NCI-H2171 treated with DMSO at 0.1 percent for 48 hours (cell line): ENCODE measurements around the gene SERPINB5.
"Not testable (repeated sequence)": the region's sequence is repeated elsewhere in the genome, so short reads cannot be mapped to it uniquely, and the experiment has no call there.

Experiments
- DNase-seq: peaks from one replicate; lab custom pipeline; 2025; lab: John Stamatoyannopoulos, UW

SERPINB5 gene, protein sequence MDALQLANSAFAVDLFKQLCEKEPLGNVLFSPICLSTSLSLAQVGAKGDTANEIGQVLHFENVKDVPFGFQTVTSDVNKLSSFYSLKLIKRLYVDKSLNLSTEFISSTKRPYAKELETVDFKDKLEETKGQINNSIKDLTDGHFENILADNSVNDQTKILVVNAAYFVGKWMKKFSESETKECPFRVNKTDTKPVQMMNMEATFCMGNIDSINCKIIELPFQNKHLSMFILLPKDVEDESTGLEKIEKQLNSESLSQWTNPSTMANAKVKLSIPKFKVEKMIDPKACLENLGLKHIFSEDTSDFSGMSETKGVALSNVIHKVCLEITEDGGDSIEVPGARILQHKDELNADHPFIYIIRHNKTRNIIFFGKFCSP

DNA sequence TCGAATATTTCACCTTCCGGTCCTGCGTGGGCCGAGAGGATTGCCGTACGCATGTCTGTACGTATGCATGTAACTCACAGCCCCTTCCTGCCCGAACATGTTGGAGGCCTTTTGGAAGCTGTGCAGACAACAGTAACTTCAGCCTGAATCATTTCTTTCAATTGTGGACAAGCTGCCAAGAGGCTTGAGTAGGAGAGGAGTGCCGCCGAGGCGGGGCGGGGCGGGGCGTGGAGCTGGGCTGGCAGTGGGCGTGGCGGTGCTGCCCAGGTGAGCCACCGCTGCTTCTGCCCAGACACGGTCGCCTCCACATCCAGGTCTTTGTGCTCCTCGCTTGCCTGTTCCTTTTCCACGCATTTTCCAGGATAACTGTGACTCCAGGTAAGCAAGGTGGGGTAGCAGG, at the start of gene SERPINB5:
TSS of gene SERPINB5 (plus strand) at position 291 of the 400 bp plus-strand sequence. CDS start 7,471 bp downstream, outside the sequence.
- DNase-seq, result peak; percentile 49

DNA sequence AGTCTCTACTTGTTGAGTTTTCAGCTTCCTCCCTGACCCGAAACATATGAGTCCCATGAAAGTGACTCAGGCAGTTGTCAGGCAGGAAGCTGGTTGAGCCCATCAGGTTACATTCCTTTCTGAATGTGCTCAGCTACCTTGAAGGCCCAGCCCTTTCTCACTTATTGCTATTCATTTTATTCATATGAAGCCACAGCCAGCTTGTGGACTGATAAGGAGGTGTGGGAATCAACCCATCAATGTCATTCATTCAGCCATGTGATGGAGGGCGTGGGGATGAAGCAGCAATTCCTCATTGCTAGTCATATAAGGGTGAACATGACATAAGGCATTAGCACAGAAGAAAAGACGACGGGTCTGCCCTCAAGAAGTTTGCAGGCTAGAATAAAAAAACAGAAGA, 49.2 kb upstream of the SERPINB5 start:
- DNase-seq, result no peak

DNA sequence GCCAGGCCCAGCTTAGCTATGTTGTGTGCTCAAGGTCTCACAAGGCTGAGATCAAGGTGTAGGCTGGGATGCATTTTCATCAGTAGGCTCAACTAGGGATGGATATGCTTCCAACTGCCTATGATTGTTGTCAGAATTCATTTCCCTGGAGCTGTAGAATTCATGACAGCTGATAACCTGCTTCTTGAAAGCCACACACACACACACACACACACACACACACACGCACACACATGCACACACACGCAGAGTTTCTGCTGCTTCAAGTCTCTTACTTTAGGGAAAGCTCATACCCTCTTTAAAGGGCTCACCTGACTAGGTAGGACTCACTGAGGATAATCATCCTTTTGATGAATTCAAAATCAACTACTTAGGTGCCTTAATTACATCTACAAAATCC, 46.2 kb upstream of the SERPINB5 start:
- DNase-seq, result no peak

- DNase-seq, result no peak
Observed at GRCh38 chr18:63431180-63431579, 45.6 kb upstream of the SERPINB5 start.

DNA sequence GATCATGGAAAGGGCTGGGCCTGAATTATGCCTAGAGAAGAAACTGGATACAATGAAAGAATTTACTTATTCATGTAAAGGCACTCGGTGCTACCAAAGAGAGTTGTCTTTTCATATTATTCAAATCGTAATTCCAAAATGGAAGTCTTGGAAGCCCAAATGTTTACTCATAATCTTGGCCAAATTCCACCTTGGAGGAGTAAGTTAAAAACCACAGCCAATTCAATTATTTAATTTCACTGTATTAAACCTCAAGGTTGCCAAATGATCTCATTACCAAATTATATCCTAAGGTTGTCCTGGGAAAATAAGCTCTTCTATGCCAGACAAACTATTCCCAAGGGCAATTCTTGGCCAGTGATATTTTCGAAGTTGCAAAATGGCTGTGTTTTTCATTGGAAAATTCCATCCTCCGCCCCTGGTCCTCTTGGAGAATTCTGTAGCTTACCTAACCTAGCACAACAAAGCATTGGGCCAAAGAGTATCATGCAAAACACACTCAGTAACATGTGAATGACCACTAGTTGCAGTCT, 43.4 kb upstream of the SERPINB5 start:
- no peak for DNase-seq

DNA sequence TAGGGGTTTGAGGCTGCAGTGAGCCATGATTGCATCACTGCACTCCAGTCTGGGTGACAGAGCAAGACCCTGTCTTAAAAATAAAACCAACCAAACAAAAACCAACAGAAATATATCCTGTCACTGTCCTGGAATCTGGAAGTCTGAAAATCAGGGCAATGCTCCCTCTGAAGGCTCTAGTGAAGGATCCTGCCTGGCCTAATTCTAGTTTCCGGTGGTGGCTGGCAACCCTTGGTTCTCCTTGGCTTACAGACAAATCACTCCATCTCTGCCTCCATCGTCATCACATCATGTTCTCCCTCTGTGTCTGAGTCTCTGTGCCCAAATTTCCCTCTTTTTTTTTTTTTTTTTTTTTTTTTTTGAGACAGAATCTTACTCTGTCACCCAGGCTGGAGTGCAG, 38.6 kb upstream of the SERPINB5 start:
- DNase-seq, result no peak

- DNase-seq, result peak; percentile 64
Observed at GRCh38 chr18:63439334-63439733, 37.4 kb upstream of the SERPINB5 start.

DNA sequence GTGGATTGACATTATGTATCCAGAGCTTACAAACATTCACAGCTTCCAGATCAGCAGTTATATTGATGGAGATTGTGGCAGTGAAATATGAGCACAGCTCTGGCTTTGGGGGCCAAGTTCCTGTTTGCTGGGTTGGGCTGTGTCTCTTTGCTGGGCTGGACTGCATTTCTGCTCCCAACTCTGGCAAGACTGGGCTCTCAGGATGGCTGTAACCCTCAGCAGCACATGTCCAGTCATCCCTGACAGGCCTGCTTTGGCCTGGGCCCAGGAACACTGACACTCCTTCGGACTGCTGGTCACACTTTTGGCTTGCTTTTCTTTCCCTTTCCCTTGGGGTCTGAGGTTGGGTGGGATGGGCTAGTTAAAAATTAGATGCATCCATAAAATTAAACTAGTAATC, 36.5 kb upstream of the SERPINB5 start:
- no peak for DNase-seq

DNA sequence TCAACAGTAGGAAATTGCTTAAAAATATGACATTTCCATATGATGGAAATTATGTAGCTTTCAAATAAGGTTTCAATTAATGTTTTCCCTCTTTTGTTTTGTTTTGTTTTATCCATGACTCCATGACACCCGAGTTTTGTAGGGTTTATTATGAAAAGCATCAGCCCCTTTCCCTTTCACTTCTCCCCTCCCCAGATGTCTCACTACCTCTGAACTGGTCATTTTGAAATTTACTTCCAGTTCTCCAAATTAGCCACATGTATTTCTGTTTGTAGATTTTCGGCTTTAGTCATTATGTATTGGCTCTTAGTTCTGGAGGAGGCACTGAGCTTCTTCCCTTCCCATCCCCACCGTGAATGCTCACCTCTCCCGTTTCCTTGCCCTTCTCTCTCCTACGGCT, 35.9 kb upstream of the SERPINB5 start:
- DNase-seq, result no peak

DNA sequence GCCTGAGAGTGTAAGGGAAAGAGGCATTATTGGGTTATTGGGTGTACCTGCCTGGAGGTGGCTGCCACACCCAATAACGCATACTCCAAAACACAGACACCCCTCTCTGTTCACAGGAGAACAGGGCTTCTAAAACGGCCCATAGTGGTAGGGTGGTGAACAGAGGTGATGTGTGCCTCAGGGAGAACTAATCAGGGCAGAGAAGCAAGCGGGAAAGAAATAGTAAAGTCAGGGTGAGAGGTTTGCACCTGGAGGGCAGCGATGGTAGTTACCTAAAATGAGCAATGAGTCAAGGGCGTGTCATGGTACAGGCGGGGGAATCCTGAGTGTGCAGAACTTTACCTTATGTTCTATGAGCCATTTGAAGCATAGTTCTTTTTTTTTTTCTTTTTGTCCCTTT, 32.9 kb upstream of the SERPINB5 start:
- DNase-seq, result no peak

GRCh38 chr18:63444580-63444979, 32.2 kb upstream of the SERPINB5 start:
- no peak for DNase-seq

DNA sequence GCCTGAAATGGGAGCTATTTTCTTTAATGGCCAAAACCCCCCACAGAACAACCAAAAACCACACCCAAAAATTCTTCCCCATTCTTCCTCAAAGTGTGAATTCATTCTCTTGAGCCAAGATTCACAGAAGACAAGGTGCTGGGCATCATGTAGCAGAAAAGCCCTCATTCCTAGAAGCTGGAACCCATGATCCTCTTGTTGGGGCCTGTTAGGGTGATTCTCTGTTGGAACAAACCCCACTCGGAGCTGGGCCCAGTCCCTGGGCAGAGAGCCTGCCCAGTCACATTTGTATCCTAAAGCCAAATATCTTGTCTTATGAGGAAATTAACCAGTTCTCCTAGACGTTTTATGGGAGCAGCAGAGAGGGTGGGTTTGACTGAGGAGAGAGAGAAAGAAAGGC, 31.7 kb upstream of the SERPINB5 start:
- DNase-seq, result no peak

GRCh38 chr18:63446266-63446665, 30.5 kb upstream of the SERPINB5 start:
- no peak for DNase-seq

- DNase-seq, result no peak
Observed at GRCh38 chr18:63447066-63447465, 29.7 kb upstream of the SERPINB5 start.

GRCh38 chr18:63449426-63449825, 27.3 kb upstream of the SERPINB5 start:
- no peak for DNase-seq

DNA sequence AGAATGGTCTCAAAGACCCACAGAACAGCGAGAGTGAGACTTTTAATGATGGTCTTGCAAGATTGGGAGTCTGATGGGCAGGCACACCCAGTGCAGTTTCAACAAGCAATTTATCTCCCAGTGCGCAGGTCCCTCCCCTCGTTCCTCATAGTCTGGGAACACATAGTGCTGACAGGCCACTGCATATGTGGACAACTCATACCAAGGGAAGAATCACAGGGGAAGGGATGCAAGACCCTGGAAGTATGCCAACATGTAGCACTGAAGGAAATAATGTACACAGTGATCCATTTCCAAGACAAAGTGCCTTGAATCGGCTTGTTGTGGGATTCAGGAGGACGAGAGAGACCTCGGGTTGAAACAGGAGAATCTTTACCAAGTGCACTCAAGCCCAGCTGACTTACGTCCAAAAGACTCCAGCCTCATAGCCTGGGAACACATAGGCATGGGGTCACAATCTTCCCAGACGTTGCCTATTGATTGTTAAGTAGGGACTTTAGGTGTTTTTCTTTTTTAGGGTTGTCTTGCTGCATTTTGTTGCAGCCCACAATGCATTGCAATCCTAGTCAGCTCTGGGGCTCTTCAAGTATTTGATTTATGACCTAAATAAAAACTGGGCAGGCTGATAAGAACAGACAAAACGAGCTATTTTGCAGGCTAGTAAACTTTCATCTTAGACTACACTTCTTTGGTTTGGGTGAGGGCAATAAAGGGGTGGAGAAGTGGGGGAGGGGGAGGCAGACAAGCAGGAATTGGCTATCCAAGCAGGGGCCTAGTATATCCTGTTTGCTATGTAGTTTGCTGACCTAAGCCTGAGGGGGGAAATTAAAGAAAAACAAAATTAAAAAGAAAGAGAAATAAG, 24.7 kb upstream of the SERPINB5 start:
- DNase-seq, result no peak

GRCh38 chr18:63452751-63453150, 24.0 kb upstream of the SERPINB5 start:
- DNase-seq, result not testable (repeated sequence)

GRCh38 chr18:63454497-63454896, 22.3 kb upstream of the SERPINB5 start:
- no peak for DNase-seq

- DNase-seq, result no peak
Observed at GRCh38 chr18:63457977-63458376, 18.8 kb upstream of the SERPINB5 start.

- no peak for DNase-seq
Observed at GRCh38 chr18:63460414-63460813, 16.3 kb upstream of the SERPINB5 start.

DNA sequence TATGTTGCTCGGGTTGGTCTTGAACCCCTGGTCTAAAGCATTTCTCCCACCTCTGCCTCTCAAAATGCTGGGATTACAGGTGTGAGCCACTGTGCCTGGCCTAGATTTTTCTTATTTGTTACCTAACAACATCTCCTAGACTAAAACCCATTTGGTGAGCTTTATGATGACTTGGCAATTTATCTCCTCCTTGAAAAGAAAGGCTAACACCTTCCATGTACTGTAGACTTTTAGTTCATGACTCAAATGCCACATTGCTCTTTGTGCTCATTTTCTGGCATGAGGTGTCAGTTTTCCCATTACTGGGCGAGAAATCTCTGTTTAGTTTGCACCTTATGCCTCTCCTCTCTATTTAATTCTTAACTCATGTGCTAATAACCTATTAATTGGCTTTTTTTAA, 12.3 kb upstream of the SERPINB5 start:
- no peak for DNase-seq

DNA sequence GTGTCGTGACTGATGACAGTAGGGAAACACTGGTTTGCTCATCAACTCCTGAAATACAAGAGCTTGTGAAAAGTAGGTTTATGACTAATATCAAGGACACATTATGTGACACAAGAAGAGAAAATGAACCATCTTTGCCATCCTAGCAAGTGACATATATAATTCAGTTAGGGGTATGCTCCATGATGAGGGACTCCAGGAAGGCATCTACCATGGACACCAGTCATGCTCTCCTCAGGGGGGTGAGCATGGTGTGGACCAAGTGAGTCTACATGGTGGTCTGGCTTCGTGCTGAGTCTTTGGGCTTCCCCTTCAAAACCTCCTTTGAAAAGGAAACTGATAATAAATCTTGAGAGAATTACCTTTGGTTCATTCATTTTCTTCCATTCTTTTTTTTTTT, 11.7 kb upstream of the SERPINB5 start:
- no peak for DNase-seq

DNA sequence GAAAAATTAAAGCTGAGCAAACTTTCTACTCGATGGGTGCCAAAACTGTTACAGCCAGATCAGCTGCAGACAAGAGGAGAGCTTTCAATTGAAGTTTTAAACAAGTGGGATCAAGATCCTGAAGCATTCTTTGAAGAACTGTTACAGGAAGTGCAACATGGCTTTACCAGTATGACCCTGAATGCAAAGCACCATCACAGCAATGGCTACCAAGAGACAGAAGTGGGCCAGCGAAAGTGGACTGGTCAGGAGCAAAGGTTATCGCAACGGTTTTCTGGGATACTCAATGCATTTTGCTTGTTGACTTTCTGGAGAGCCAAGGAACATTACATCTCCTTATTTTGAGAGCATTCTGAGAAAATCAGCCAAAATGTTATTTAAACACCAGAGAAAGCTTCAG, 9.1 kb upstream of the SERPINB5 start:
- no peak for DNase-seq
